Measurements from ENCODE around the gene SMIM28.

Gene SMIM28

DNA sequence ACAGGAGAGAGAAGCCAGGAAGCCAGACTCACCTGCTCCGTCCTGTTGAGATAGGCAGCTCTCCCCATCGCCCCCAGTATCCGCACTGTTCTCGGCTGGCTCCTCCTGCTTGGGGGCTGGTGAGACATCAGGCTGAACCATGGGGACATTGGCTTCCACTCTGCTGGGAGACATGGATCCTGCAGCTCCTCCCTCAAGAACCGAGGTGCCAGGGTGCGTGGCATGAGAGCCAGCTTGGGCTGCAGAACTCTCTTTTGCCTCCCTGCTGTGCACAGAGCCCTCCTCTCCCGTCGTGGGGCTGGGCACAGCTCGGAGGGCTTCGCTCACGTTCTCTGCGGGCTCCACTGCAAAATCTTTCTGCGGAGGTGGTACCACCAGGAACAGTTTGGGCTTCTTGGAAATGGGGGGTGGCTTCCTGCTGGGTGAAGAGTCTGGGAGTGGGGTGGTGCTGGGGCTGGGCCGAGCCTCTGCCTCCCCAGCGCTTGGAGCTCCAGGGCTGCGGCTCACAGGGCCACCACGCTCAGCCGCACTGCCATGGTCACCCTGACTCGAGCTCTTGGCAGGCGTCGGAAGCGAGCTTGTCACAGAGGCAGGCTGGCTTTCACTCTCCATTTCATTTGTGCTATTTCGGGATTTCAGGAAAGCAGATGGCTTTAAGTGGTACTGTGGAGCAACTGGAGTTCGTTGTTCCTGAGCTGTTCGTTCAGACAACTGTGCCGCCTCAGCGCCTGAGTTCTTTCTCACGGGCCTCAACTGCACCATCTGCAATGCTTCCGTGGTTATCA is 52.8 kb downstream of the SMIM28 start:
- DNase-seq (ENCODE audit: low spot score): no peak

DNA sequence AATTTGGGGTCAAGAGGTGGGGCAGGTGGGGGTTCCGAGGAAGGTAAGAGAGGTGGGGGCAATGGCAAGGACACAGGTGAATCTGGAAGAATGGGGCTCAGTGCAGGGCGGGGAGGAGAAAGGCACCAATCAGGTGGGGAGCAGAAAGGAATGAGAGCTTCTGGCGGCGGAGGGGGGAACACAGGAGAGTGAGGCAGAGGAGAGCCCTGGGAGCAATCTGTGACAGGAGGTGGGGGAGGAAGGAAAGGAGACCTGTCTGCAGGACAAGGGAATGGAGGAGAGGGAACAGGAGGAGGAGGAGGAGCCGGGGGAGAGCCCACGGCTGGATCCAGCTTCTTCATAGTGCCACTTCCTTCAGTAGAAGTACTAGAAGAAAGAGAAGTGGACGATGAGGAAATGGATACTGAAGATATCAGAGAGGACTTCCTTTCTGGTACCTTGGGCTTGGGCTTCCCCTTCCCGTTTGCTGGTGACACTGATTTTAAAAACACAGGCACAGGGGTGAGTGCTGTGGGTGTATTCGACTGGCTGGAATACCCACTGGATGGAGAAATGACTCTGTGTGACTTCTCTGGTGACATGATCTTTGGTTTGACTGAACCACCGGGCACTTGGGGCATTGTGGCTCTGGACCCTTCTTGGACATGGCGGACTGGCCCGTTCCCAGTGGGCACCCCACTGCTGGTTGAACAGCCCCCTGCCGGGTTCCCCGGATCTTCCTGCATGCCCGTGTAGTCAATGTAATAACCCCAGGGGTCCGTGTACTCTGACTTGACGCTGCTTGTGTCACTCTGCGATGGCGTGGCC is 53.8 kb downstream of the SMIM28 start:
- no peak for DNase-seq (ENCODE audit: low spot score)

DNA sequence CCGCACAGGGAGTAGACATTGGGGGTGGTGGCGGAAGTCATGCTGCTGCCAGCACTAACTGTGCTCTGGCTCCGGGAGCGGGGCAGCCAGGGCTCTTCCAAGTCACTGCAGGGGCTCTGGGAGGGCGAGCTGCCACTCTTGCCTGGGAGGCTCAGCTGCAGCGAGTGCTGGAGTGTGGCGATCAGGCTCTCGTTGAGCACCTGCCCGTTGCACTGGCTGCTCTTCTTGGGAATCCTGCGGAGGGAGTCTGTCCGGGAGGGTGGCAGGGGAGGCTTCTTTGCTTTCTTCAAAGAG is 54.3 kb downstream of the SMIM28 start:
- DNase-seq (ENCODE audit: low spot score): no peak
